ENCODE data around the gene CTSL.
A peak's percentile ranks its signal among the peaks of the same experiment; 100 is the strongest.
"Not testable (repeated sequence)": the region's sequence is repeated elsewhere in the genome, so short reads cannot be mapped to it uniquely, and the experiment has no call there.

Gene CTSL

DNA sequence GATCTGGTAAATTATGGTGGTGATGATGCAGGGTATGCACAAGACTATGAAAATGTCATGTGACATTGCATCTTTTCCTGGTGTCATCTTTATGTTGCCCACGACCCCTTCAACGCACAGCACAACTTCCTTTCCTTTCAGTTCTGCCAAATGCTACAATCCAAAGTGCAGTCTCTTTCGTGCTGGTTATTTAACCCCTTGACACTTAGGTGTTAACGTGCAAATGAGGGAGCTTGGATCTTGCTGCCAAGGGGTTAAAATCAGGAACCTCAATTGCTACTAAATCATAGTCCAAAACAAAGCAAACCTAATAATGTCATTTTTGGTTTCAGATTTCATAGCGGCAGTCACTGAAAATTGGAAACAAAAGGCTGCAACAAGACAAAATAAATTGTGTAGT lies 16.0 kb downstream of the CTSL start:
- TF ChIP-seq, protein P1, sequence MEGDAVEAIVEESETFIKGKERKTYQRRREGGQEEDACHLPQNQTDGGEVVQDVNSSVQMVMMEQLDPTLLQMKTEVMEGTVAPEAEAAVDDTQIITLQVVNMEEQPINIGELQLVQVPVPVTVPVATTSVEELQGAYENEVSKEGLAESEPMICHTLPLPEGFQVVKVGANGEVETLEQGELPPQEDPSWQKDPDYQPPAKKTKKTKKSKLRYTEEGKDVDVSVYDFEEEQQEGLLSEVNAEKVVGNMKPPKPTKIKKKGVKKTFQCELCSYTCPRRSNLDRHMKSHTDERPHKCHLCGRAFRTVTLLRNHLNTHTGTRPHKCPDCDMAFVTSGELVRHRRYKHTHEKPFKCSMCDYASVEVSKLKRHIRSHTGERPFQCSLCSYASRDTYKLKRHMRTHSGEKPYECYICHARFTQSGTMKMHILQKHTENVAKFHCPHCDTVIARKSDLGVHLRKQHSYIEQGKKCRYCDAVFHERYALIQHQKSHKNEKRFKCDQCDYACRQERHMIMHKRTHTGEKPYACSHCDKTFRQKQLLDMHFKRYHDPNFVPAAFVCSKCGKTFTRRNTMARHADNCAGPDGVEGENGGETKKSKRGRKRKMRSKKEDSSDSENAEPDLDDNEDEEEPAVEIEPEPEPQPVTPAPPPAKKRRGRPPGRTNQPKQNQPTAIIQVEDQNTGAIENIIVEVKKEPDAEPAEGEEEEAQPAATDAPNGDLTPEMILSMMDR (IDR thresholded peaks at IDR 0.05; ENCODE audit: low read depth, low read length), result no peak
- H3K4me3 ChIP-seq (replicated peaks in 1 of 2; ENCODE audit: low read depth in 2 of 2, low read length in 2 of 2), result no peak overlapping the region
- DNase-seq (ENCODE audit: low read depth in 2 of 2), result no peak

DNA sequence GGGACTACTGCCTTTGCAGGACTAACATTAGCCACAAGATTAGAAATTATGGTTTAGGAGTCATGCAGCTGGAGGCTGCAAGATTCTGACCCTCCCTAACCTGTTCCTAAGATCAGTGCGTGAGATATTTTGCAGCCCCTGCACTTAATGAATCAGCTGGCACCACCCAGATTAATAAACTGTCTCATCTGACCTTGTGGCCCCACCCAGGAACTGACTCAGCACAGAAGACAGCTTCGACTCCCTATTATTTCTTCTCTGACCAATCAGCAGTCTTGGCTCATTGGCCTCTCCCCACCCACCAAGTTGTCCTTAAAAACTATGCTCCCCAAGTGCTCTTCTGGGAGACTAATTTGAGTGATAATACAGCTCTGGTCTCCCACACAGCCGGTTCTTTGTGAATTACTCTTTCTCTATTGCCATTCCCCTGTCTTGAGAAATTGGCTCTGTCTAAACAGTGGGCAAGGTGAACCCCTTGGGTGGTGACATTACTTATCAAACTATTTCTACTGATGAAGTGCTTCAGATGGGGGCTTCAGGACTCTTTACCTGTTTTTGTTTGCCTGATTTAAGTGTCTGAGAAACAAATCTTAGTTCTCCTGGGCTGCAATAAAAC lies 17.0 kb downstream of the CTSL start:
- H3K4me3 ChIP-seq (replicated peaks in 1 of 2; ENCODE audit: low read depth in 2 of 2, low read length in 2 of 2), result no peak overlapping the region
- TF ChIP-seq, protein P1 (IDR thresholded peaks at IDR 0.05; ENCODE audit: low read depth, low read length), result no peak
- DNase-seq (ENCODE audit: low read depth in 2 of 2), result peak in 1 of 2 donors; percentile 49

DNA sequence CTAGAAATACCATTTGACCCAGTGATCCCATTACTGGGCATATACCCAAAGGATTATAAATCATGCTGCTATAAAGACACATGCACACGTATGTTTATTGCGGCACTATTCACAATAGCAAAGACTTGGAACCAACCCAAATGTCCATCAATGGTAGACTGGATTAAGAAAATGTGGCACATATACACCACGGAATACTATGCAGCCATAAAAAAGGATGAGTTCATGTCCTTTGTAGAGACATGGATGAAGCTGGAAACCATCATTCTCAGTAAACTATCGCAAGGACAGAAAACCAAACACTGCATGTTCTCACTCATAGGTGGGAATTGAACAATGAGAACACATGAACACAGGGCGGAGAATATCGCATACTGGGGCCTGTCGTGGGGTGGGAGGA lies 18.3 kb downstream of the CTSL start:
- DNase-seq (ENCODE audit: low read depth in 2 of 2), result not testable (repeated sequence)

DNA sequence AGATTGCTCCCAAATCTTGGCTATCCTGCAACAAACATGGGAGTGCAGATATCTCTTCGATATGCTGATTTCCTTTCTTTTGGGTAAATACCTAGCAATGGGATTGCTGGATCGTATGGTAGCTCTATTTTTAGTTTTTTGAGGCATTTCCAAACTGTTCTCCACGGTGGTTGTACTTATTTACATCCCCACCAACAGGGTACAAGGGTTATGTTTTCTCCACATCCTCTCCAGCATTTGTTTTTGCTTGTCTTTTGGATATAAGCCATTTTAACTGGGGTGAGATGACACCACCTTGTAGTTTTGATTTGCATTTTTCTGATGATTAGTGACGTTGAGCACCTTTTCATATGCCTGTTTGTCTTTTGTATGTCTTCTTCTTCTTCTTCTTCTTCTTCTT lies 20.3 kb downstream of the CTSL start:
- DNase-seq (ENCODE audit: low read depth in 2 of 2), result no peak
- H3K4me3 ChIP-seq (replicated peaks in 1 of 2; ENCODE audit: low read depth in 2 of 2, low read length in 2 of 2), result no peak overlapping the region
- TF ChIP-seq, protein P1 (IDR thresholded peaks at IDR 0.05; ENCODE audit: low read depth, low read length), result no peak

More for the DNA sequence above, 18.3 kb downstream of the CTSL start:
- H3K4me3 ChIP-seq (replicated peaks in 1 of 2; ENCODE audit: low read depth in 2 of 2, low read length in 2 of 2), result not testable (repeated sequence)

DNA sequence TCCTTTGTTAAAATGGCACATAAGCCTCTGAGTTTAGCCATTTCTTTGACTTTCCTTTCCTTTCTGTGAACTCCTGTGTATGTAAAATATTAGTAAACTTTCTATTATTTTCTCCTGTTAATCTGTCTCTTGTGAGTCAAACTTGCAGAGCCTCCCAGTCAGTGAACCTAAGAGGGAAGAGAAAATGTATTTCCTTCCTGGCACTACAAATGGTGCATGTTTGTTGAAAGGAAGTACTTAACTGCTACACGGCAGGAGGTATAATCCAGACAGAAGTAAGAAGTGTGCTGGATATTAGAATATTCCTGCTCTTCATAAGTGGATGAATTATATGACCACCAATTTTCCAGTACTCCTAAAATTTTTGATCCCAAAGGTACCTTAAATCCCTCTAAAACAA lies 23.0 kb downstream of the CTSL start:
- TF ChIP-seq, protein P1 (IDR thresholded peaks at IDR 0.05; ENCODE audit: low read depth, low read length), result no peak
- DNase-seq (ENCODE audit: low read depth in 2 of 2), result no peak
- no peak overlapping the region for H3K4me3 ChIP-seq (replicated peaks in 1 of 2; ENCODE audit: low read depth in 2 of 2, low read length in 2 of 2)

DNA sequence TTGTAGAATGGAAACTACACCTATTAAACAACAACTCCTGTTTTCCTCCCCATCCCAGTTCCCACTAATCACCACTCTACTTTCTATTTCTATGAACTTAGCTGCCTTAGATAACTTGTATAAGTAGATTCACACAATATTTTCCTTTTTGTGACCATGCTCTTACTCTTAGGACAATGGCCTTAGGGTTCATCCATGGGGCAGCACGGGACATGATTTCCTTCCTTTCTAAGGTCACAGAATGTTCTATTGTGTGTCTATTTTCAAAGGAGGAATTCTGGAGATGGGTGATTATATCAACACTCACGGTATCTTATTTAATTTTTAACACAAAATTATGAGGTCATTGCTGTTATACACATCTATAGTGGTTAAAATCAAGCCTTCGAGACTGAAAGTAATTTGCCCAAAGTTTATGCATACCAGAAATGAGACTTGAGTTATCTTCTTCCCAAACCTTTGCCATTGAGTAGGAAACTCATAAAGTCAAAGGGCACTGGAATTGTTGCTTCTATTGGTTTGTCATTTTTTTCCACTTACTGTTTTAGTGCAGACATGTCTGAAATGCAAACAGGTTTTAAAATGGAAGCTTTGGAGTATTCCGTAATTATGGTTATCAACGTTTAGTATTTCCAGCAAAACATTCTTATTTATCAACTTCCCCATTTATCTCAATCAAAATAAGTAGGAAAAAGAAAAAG lies 23.6 kb downstream of the CTSL start:
- H3K4me3 ChIP-seq (replicated peaks in 1 of 2; ENCODE audit: low read depth in 2 of 2, low read length in 2 of 2), result no peak overlapping the region
- TF ChIP-seq, protein P1 (IDR thresholded peaks at IDR 0.05; ENCODE audit: low read depth, low read length), result no peak

DNA sequence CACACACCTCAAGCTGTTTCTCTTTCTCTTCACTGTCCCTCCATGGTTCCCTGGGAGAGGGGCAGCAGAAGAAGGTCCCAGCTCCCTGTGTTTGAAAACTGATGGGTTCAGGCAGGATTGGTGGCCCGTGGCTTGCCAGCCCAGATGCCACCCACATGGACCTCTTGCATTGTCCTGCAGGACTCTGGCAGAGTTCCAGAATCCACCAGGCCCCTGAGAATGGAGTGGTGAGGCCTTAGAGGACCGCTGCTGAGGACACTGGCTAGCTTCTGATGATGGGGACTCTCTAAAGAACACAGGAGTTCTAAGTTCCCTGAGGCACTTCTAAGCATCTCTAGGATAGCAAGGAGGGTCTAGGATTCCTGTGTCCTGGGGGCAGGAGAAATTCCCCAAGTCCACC lies 24.8 kb downstream of the CTSL start:
- no peak for DNase-seq (ENCODE audit: low read depth in 2 of 2)
- no peak overlapping the region for H3K4me3 ChIP-seq (replicated peaks in 1 of 2; ENCODE audit: low read depth in 2 of 2, low read length in 2 of 2)
- TF ChIP-seq, protein P1 (IDR thresholded peaks at IDR 0.05; ENCODE audit: low read depth, low read length), result no peak

More for the DNA sequence above, 23.6 kb downstream of the CTSL start:
- DNase-seq (ENCODE audit: low read depth in 2 of 2), result no peak

Measured in cardiac fibroblast (primary cell).